ENCODE data around the gene HIP1R. TPM values are rescaled to one million over a fixed set of nuclear protein-coding genes. Genes with fewer than 3 reads are reported as not detected.

Gene HIP1R
- total and polyA plus RNA-seq, 9 donors: 1.4 to 20.2 (median 10.4) TPM

- WGBS, 3 donors: 83 to 88% (median 85%) methylated on average over 5 of the region's 5 CpGs
- H3K27ac ChIP-seq: no peak overlapping the region
- H3K27me3 ChIP-seq: no peaks in the 10 kb centered on the region
- TF ChIP-seq CTCF (IDR thresholded peaks at IDR 0.05) (no peak), POLR2A (IDR thresholded peaks at IDR 0.05) (no peak), EP300 (IDR thresholded peaks at IDR 0.05) (no peak)
- DNase-seq: no peak
- intact Hi-C loops (cut with DNase I): no loop called here
- no peaks in the 10 kb centered on the region for H3K36me3 ChIP-seq
- H3K9me3 ChIP-seq: no peaks in the 10 kb centered on the region
- H3K4me3 ChIP-seq: no peak overlapping the region
- H3K4me1 ChIP-seq (ENCODE audit: insufficient read depth): no peaks in the 10 kb centered on the region
Measured at GRCh38 chr12:122847516-122847836, 12.2 kb downstream of the HIP1R start.

GRCh38 chr12:122847921-122848421, 12.7 kb downstream of the HIP1R start:
- TF ChIP-seq CTCF (IDR thresholded peaks at IDR 0.05) (no peak), POLR2A (IDR thresholded peaks at IDR 0.05) (no peak), EP300 (IDR thresholded peaks at IDR 0.05) (no peak)
- intact Hi-C loops (cut with DNase I): no loop called here
- no peak for DNase-seq
- H3K27ac ChIP-seq: no peak overlapping the region
- no peak overlapping the region for H3K4me3 ChIP-seq
- H3K9me3 ChIP-seq: no peaks in the 10 kb centered on the region
- no peaks in the 10 kb centered on the region for H3K36me3 ChIP-seq
- H3K27me3 ChIP-seq: no peaks in the 10 kb centered on the region
- no peaks in the 10 kb centered on the region for H3K4me1 ChIP-seq (ENCODE audit: insufficient read depth)
- 80 to 83% (median 83%) methylated on average over 16 of the region's 16 CpGs for WGBS, 3 donors

- no peak overlapping the region for H3K4me3 ChIP-seq
- no peak for DNase-seq
- no peaks in the 10 kb centered on the region for H3K27me3 ChIP-seq
- H3K9me3 ChIP-seq: no peaks in the 10 kb centered on the region
- no peaks in the 10 kb centered on the region for H3K36me3 ChIP-seq
- no peaks in the 10 kb centered on the region for H3K4me1 ChIP-seq (ENCODE audit: insufficient read depth)
- WGBS, 3 donors: 85 to 88% (median 88%) methylated on average over 19 to 36 of the region's 36 CpGs
- intact Hi-C loops (cut with DNase I): no loop called here
- no peak overlapping the region for H3K27ac ChIP-seq
- TF ChIP-seq POLR2A (IDR thresholded peaks at IDR 0.05) (no peak), CTCF (IDR thresholded peaks at IDR 0.05) (no peak), EP300 (IDR thresholded peaks at IDR 0.05) (no peak)
Measured at GRCh38 chr12:122848471-122849351, 13.5 kb downstream of the HIP1R start.

- H3K9me3 ChIP-seq: no peaks in the 10 kb centered on the region
- intact Hi-C loops (cut with DNase I): no loop called here
- 88 to 92% (median 90%) methylated on average over 26 of the region's 26 CpGs for WGBS, 3 donors
- no peaks in the 10 kb centered on the region for H3K27me3 ChIP-seq
- TF ChIP-seq CTCF (IDR thresholded peaks at IDR 0.05) (no peak), EP300 (IDR thresholded peaks at IDR 0.05) (no peak), POLR2A (IDR thresholded peaks at IDR 0.05) (no peak)
- no peaks in the 10 kb centered on the region for H3K36me3 ChIP-seq
- no peak overlapping the region for H3K27ac ChIP-seq
- H3K4me1 ChIP-seq (ENCODE audit: insufficient read depth): no peaks in the 10 kb centered on the region
- H3K4me3 ChIP-seq: no peak overlapping the region
- DNase-seq: no peak
Measured at GRCh38 chr12:122849352-122850047, 14.2 kb downstream of the HIP1R start.

All from ovary (tissue), 9 donors.